DND-41 (cell line): Measurements from ENCODE around the gene TEDC1.

Experiments used
- CTCF ChIP-seq: IDR thresholded peaks from 2 replicates; pipeline ENCODE4 v1.5.1; 2012; ENCODE audit warnings: borderline replicate concordance, low read length, moderate library complexity, mild to moderate bottlenecking; ENCODE audit not compliant: poor library complexity, severe bottlenecking; ENCODE audit errors: extremely low read depth
- EZH2 ChIP-seq: IDR thresholded peaks from 3 replicates; pipeline ENCODE4 v1.6.1; 2012; ENCODE audit warnings: borderline replicate concordance, low read depth, mild to moderate bottlenecking, moderate library complexity, low read length, inconsistent platforms; ENCODE audit not compliant: severe bottlenecking

- TF ChIP-seq CTCF (no peak), EZH2 (no peak)
Measured at GRCh38 chr14:105536691-105537579, 45.9 kb downstream of the TEDC1 start.
